ENCODE measurements around the gene ST8SIA1. TPM values are rescaled to one million over a fixed set of nuclear protein-coding genes. Genes with fewer than 3 reads are reported as not detected.
"Not testable (repeated sequence)": the region's sequence is repeated elsewhere in the genome, so short reads cannot be mapped to it uniquely, and the experiment has no call there.

The ST8SIA1 gene
- polyA plus RNA-seq, 10 donors, result 6.8 to 13.0 (median 8.6) TPM

GRCh38 chr12:22173177-22173576, 161.3 kb downstream of the ST8SIA1 start:
- DNase-seq, result no peak

DNA sequence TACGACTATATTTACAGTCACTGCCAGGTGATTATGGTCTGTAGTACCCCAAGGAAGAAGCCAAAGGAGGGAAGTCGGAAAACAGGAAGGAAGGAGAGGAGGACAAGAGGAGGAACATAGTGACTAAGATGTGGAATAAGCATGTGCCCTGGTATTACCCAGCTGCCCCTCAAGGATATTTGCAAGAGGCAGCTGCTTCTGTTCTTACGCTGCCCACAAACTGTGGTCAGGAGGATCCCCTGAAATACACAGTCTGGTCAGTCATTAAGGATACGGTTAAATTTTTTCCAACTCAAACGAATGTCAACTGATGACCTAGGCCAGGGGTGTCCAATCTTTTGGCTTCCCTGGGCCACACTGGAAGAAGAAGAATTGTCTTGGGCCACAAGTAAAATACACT, 162.0 kb downstream of the ST8SIA1 start:
- DNase-seq, result no peak

- no peak for DNase-seq
Measured at GRCh38 chr12:22169376-22169775, 165.1 kb downstream of the ST8SIA1 start.

DNA sequence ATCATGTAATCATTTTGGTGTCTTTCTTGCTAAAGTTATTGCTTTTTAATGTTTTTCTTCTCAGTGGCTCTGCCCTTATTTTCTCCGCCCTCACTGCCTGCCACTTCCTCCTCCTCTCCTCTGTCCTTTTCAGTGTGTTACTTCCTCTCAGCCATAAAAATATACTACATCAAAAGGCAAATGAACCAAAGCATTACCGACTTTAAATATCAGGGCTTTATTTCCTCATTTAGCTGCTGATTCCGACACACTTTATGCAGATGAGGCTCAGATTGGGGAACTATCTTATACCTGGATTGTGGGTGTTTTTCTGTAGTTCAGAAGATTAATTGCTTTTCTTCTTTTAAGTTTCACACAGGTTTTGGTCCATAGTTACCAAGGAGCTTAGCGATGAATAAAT, 170.4 kb downstream of the ST8SIA1 start:
- no peak for DNase-seq

GRCh38 chr12:22163594-22163993, 170.9 kb downstream of the ST8SIA1 start:
- DNase-seq, result no peak

DNA sequence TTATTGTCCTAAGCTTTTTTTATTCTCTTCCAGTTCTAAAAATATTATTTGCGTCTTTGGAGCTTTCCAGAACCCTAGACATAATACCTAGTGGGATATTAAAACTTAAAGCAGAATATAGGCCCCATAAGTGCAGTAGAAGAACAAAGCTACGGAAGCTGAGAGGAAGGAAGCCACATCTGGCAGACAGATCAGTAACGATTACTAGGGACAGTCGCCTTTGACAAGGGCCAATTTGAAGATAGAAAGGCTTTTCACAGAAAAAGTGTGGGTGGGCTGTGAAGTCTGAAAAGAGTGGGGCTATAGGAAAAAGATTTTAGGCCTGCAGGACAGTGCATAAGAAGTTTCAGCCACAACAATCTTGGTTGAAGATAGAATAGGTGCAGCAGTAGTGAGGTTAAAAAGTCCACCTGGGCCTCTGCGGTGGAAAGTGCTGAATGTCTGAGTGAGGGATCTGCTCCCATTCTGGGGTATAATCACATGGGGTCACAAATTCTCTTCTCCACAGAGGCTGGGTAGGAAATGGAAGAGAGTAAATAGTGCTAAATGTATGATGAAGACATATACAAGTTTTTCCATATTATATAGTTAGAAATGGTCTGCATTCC, 174.0 kb downstream of the ST8SIA1 start:
- DNase-seq, result peak in 2 of 3 donors; percentile 4 to 28

DNA sequence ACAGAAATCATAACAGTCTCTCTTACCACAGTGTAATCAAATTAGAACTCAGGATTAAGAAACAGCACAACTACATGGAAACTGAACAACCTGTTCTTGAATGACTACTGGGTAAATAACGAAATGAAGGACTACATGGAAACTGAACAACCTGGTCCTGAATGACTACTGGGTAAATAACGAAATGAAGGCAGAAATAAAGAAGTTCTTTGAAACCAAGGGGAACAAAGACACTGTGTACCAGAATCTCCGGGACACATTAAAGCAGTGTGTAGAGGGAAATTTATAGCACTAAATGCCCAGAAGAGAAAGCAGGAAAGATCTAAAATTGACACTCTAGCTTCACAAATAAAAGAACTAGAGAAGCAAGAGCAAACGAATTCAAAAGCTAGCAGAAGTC, 185.2 kb downstream of the ST8SIA1 start:
- DNase-seq, result not testable (repeated sequence)

DNA sequence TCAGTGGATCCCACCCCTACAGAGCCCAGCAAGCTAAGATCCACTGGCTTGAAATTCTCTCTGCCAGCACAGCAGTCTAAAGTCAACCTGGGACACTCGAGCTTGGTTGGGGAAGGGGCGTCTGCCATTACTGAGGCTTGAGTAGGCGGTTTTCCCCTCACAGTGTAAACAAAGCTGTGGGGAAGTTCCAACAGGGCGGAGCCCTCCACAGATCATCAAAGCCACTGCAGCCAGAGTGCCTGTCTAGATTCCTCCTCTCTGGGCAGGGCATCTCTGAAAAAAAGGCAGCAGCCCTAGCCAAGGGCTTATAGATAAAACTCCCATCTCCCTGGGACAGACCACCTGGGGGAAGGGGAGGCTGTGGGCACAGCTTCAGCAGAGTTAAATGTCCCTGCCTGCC, 187.8 kb downstream of the ST8SIA1 start:
- DNase-seq, result not testable (repeated sequence)

Other genes starting within 250 kb of the ST8SIA1 start
- gene C2CD5, start 209.8 kb upstream of the ST8SIA1 start, polyA plus RNA-seq (ENCODE audit: insufficient read length in 10 of 10), result 10 to 100 TPM; 22.0 to 51.2 (median 32.0) TPM